ENCODE results near the gene COA7.

The COA7 gene

DNA sequence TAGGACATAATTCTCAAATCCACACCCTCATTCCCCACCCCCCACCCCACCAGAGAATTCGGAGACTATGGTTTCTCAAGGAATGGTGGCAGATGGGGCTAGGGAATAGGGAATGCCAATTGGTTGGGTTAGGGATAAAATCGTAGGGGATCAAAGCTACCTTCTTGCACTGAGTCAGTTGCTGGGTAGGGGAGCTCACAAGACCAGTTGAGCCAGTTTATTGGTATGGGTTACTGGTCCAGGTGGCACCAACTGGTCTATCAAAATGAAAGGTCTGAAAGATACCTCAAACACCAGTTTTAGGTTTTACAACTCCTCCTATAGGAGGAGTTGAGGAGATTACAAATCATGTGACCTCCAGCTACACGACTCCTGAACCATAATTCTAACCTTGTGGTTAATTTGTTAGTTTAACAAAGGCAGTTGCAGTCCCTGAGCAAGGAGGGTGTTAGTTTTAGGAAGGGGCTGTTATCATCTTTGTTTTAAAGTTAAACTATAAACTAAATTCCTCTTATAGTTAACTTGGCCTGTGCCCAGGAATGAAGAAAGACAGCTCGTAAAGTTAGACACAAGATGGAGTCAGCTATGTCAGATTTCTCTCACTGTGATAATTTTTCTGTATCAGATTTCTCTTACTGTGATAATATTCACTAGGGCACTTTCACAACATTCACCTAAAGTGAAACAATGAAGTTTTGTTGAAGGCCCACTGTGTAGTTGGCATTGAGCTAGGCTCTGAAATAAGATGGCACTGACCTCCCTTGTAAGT, 62.6 kb downstream of the COA7 start:
- DNase-seq (ENCODE audit: low read depth in 2 of 2): no peak
